Keratinocyte (primary cell): ENCODE data around the gene DISP2. TPM values are rescaled to one million over a fixed set of nuclear protein-coding genes. Genes with fewer than 3 reads are reported as not detected.

Source experiments
- DNase-seq: peaks from one replicate; pipeline ENCODE4 v3.0.0-alpha.2; 2011; ENCODE audit warnings: low read depth, missing footprints, low spot score
- FAIRE-seq: peaks from 2 replicates; lab custom pipeline; 2011; peaks lifted over from hg19 to GRCh38; lab: Jason Lieb, UNC
- H2AFZ ChIP-seq: 2 replicates; pipeline ENCODE4 v1.6.0; 2012; ENCODE audit warnings: low read length, control low read depth, inconsistent platforms; ENCODE audit not compliant: control insufficient read depth
- H3K27ac ChIP-seq: 2 replicates; pipeline ENCODE4 v1.5.1; 2011; ENCODE audit warnings: low read length; ENCODE audit not compliant: control insufficient read depth, insufficient read depth
- H3K27me3 ChIP-seq: 3 replicates; pipeline ENCODE4 v1.6.0; 2011; ENCODE audit warnings: low read length; ENCODE audit not compliant: control insufficient read depth, insufficient read depth; ENCODE audit errors: extremely low read depth
- H3K36me3 ChIP-seq, 2 experiments: 2 replicates in 1 of 2; 3 replicates in 1 of 2; pipeline ENCODE4 v1.5.1; 2011; ENCODE audit warnings: low read length in 2 of 2, mild to moderate bottlenecking in 1 of 2; ENCODE audit not compliant: control insufficient read depth in 2 of 2, insufficient read depth in 2 of 2; ENCODE audit errors: extremely low read depth in 1 of 2
- H3K4me1 ChIP-seq: 3 replicates; pipeline ENCODE4 v1.5.1; 2011; ENCODE audit warnings: low read length; ENCODE audit not compliant: control insufficient read depth, insufficient read depth; ENCODE audit errors: extremely low read depth
- H3K4me2 ChIP-seq: 3 replicates; pipeline ENCODE4 v1.6.0; 2011; ENCODE audit warnings: low read depth, low read length; ENCODE audit not compliant: control insufficient read depth, insufficient read depth; ENCODE audit errors: extremely low read depth
- H3K4me3 ChIP-seq, 3 experiments: fragments of 200-600 bp in 1 of 3; sonication (generic) in 1 of 3; 2 replicates in 2 of 3; 3 replicates in 1 of 3; pipeline ENCODE4 v1.5.1; 2011 to 2016; ENCODE audit warnings: low read length in 3 of 3, mild to moderate bottlenecking in 3 of 3, control low read depth in 2 of 3, inconsistent platforms in 1 of 3, low read depth in 1 of 3, mixed read lengths in 1 of 3, mixed run types in 1 of 3, moderate library complexity in 1 of 3; ENCODE audit not compliant: control insufficient read depth in 2 of 3, insufficient read depth in 2 of 3; ENCODE audit errors: extremely low read depth in 1 of 3
- H3K79me2 ChIP-seq: 2 replicates; pipeline ENCODE4 v1.6.0; 2012; ENCODE audit warnings: low read length; ENCODE audit not compliant: control insufficient read depth, insufficient read depth
- H3K9ac ChIP-seq: 3 replicates; pipeline ENCODE4 v1.6.0; 2011; ENCODE audit warnings: low read length; ENCODE audit not compliant: control insufficient read depth, insufficient read depth; ENCODE audit errors: extremely low read depth
- H3K9me1 ChIP-seq: 3 replicates; pipeline ENCODE4 v1.6.0; 2011; ENCODE audit warnings: low read length; ENCODE audit not compliant: control insufficient read depth, insufficient read depth; ENCODE audit errors: extremely low read depth
- H3K9me3 ChIP-seq: 2 replicates; pipeline ENCODE4 v1.5.1; 2012; ENCODE audit warnings: low read depth, low read length; ENCODE audit not compliant: control insufficient read depth
- H4K20me1 ChIP-seq: 3 replicates; pipeline ENCODE4 v1.6.0; 2011; ENCODE audit warnings: low read length; ENCODE audit not compliant: control insufficient read depth, insufficient read depth; ENCODE audit errors: extremely low read depth
- CTCF ChIP-seq, 3 experiments: IDR thresholded peaks in 1 of 3; conservative IDR thresholded peaks in 1 of 3; optimal IDR thresholded peaks in 1 of 3; 2 replicates in 2 of 3; 3 replicates in 1 of 3; pipeline versions ENCODE3 to v1.5.1; 2011; ENCODE audit warnings: low read length in 3 of 3, mild to moderate bottlenecking in 3 of 3, moderate library complexity in 2 of 3, control low read depth in 1 of 3, inconsistent platforms in 1 of 3; ENCODE audit not compliant: insufficient read depth in 2 of 3; ENCODE audit errors: extremely low read depth in 1 of 3
- EZH2 ChIP-seq: IDR thresholded peaks from one replicate; pipeline ENCODE4 v1.6.1; 2012; ENCODE audit warnings: inconsistent platforms, mild to moderate bottlenecking, low read length, moderate library complexity
- dilution Hi-C: fragments of 300-500 bp; cut with MboI; formaldehyde crosslinking; loops from one replicate; pipeline ENCODE4 v1.7.0; 2020; ENCODE audit warnings: low sequenced_read_pairs; ENCODE audit not compliant: extremely low pct_ligation_motif_present
- polyA plus RNA-seq, 5 experiments: library from polyadenylated mRNA; depleted of rRNA in 3 of 5; stranded (reverse) in 3 of 5; stranded (forward) in 1 of 5; unstranded in 1 of 5; fragments of >200 nt; gene quantifications; 1 replicate in 1 of 5; 2 replicates in 3 of 5; 3 replicates in 1 of 5; pipeline versions ENCODE4 v1.2.1 to v1.2.3, GENCODE V29; 2011 to 2012; ENCODE audit warnings: missing spikeins in 2 of 5, low read depth in 1 of 5, low replicate concordance in 1 of 5

DISP2 gene
- polyA plus RNA-seq, 1 donor (not counting 4 experiments of a cell fraction or from before 2014, with no cell fraction given), result 0.12 TPM

- H3K27me3 ChIP-seq, result no peaks in the 10 kb centered on the region
- no peaks in the 10 kb centered on the region for H4K20me1 ChIP-seq
- H3K4me1 ChIP-seq, result peaks cover 25% of the 10 kb centered on the region
- dilution Hi-C loops, result no loop called here
- H3K4me3 ChIP-seq, result no peak overlapping the region
- no peaks in the 10 kb centered on the region for H3K9me3 ChIP-seq
- TF ChIP-seq CTCF (optimal IDR thresholded peaks at IDR 0.05 in 1 of 3, IDR thresholded peaks at IDR 0.05 in 1 of 3, conservative IDR thresholded peaks at IDR 0.05 in 1 of 3; ENCODE audit: extremely low read depth in 1 of 3, insufficient read depth in 2 of 3, low read length in 3 of 3) (no peak), EZH2 (no peak)
- peak overlapping the region; percentile 49 for H3K4me2 ChIP-seq
- H3K9ac ChIP-seq, result no peak overlapping the region
- DNase-seq (no peak), FAIRE-seq (no peak)
- no peaks in the 10 kb centered on the region for H3K9me1 ChIP-seq
- no peak overlapping the region for H2AFZ ChIP-seq
- peaks cover 14% of the 10 kb centered on the region for H3K79me2 ChIP-seq
- no peak overlapping the region for H3K27ac ChIP-seq
- no peaks in the 10 kb centered on the region for H3K36me3 ChIP-seq
These were observed 21.4 kb downstream of the DISP2 start for GRCh38 chr15:40379374-40379773.

DNA sequence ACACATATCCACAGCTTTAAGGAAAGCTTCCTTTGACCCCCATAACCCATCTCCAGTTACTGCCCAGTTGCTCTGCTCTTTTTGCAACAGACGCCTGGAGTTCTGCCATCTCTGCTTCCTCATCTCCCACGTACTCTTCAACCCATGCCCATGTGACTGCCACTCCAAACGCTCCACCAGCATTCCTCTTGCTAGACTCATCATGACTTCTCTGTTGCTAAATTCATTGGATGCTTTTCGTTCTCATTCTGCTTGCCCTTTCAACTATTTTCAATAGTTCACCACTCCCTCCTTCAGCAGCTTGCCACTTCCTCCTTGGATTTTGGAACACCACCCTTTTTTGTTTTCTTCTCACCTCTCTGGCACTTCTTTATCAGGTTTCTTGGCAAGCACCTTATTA, 21.8 kb downstream of the DISP2 start:
- no peak overlapping the region for H3K27ac ChIP-seq
- dilution Hi-C loops, result no loop called here

More for the DNA sequence above, 21.8 kb downstream of the DISP2 start:
- Histone ChIP-seq H3K4me1 (peaks cover 27% of the 10 kb centered on the region), H3K9me1 (no peaks in the 10 kb centered on the region), H3K9ac (no peak overlapping the region), H3K4me2 (peak overlapping the region; percentile 49), H3K27me3 (no peaks in the 10 kb centered on the region), H2AFZ (no peak overlapping the region), H3K4me3 (no peak overlapping the region), H3K36me3 (no peaks in the 10 kb centered on the region), H3K9me3 (no peaks in the 10 kb centered on the region), H4K20me1 (no peaks in the 10 kb centered on the region), H3K79me2 (peaks cover 19% of the 10 kb centered on the region)
- DNase-seq (peak; percentile 59), FAIRE-seq (peak; percentile 95)
- TF ChIP-seq CTCF (optimal IDR thresholded peaks at IDR 0.05 in 1 of 3, IDR thresholded peaks at IDR 0.05 in 1 of 3, conservative IDR thresholded peaks at IDR 0.05 in 1 of 3; ENCODE audit: extremely low read depth in 1 of 3, insufficient read depth in 2 of 3, low read length in 3 of 3) (no peak), EZH2 (no peak)
